ENCODE measurements around the gene DYNAP.

DYNAP gene

GRCh38 chr18:54561706-54562267 is 29.3 kb upstream of the DYNAP start:
- no peak overlapping the region for H3K4me3 ChIP-seq (replicated peaks; ENCODE audit: low read depth, low read length)
- no peak for DNase-seq (ENCODE audit: low read depth)
- TF ChIP-seq, protein P1, sequence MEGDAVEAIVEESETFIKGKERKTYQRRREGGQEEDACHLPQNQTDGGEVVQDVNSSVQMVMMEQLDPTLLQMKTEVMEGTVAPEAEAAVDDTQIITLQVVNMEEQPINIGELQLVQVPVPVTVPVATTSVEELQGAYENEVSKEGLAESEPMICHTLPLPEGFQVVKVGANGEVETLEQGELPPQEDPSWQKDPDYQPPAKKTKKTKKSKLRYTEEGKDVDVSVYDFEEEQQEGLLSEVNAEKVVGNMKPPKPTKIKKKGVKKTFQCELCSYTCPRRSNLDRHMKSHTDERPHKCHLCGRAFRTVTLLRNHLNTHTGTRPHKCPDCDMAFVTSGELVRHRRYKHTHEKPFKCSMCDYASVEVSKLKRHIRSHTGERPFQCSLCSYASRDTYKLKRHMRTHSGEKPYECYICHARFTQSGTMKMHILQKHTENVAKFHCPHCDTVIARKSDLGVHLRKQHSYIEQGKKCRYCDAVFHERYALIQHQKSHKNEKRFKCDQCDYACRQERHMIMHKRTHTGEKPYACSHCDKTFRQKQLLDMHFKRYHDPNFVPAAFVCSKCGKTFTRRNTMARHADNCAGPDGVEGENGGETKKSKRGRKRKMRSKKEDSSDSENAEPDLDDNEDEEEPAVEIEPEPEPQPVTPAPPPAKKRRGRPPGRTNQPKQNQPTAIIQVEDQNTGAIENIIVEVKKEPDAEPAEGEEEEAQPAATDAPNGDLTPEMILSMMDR (IDR thresholded peaks at IDR 0.05; ENCODE audit: low read length, missing control alignments): no peak

DNA sequence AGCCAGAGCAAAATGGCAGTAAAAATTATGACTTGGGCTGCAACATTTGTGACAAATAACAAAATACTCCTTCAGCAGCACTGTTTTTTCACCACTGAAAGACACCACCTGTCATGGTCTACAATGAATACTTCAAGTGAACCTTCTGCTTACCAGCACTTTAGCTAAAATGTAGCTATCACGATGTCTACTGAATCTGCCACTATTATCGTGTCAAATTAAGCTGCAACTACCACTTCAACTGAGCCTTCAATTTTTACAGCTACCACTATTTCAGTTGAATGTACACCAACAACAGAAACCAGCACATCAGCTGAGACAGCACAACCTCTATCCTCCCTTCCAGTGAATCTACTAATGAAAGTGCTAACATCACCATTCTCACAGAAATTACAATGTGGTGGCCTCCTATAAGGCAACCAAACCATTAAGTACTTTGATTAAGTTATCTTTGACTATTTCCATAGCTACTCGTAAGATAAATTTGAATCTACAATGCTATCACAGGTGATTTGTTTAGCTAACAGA is 10.8 kb upstream of the DYNAP start:
- DNase-seq (ENCODE audit: low read depth): no peak
- TF ChIP-seq, protein P1 (IDR thresholded peaks at IDR 0.05; ENCODE audit: low read length, missing control alignments): no peak

DNA sequence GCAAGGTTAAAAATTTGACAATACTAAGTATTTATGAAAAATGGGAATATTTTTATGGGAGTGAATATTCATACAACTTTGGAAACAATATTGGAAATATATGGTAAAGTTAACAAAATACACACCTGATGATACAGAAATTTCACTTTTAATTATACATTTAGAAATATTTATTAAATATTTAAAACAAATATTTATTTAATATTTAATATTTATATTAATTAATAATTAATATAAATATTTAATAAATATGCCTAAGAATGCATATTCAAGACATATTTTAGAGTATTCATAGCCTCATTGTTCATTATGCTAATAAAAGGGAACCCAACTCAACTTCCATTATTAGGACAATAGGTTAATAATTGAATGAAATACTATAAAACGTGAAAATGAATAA is 7.0 kb upstream of the DYNAP start:
- no peak for DNase-seq (ENCODE audit: low read depth)
- TF ChIP-seq, protein P1 (IDR thresholded peaks at IDR 0.05; ENCODE audit: low read length, missing control alignments): no peak
- no peak overlapping the region for H3K4me3 ChIP-seq (replicated peaks; ENCODE audit: low read depth, low read length)

More for the DNA sequence above, 10.8 kb upstream of the DYNAP start:
- no peak overlapping the region for H3K4me3 ChIP-seq (replicated peaks; ENCODE audit: low read depth, low read length)

- no peak overlapping the region for H3K4me3 ChIP-seq (replicated peaks; ENCODE audit: low read depth, low read length)
- TF ChIP-seq, protein P1 (IDR thresholded peaks at IDR 0.05; ENCODE audit: low read length, missing control alignments): no peak
- DNase-seq (ENCODE audit: low read depth): no peak
Measured at GRCh38 chr18:54585743-54586142, 5.3 kb upstream of the DYNAP start.

DNA sequence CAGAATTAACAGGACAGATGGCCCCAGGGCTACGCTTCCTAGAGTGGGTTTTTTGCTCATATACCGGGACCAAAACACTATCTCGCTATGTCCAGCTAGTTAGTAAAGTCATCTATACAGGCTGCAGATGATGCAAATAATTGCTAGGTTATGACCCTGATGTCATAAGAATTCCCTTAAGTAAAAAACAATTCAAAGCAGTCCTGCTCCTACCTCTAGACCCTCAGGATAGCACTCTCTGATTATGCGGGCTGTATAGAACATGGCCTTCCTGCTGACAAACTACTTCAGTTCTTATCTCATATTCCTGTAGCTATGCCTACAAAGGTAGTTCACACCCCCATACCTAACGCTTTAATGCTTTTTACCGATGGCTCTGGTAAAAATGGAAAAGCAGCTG is 13.2 kb downstream of the DYNAP start:
- no peak for DNase-seq (ENCODE audit: low read depth)
- TF ChIP-seq, protein P1 (IDR thresholded peaks at IDR 0.05; ENCODE audit: low read length, missing control alignments): no peak
- no peak overlapping the region for H3K4me3 ChIP-seq (replicated peaks; ENCODE audit: low read depth, low read length)

DNA sequence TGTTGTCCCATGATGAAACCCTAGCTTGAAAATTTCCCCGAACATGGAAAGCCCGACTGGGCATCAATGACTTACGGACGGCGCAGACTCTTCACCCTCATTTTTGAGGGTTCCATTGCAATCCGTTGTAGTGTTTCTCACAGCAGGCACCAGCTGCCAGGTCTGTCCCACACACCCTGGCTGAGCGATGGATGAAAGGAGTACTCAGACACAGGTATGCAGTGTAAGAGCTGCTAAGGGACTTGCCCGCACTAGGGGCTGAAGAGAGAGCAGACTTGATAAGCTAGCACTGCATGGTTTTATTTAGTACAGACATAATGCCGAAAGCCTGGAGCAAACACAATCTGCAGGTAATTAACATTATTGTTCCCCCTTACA is 15.8 kb downstream of the DYNAP start:
- H3K4me3 ChIP-seq (replicated peaks; ENCODE audit: low read depth, low read length): no peak overlapping the region
- DNase-seq (ENCODE audit: low read depth): no peak
- TF ChIP-seq, protein P1 (IDR thresholded peaks at IDR 0.05; ENCODE audit: low read length, missing control alignments): no peak

All from fibroblast of pulmonary artery (primary cell).